GM12878 (cell line): Measurements from ENCODE around the gene GLIPR2. TPM values are rescaled to one million over a fixed set of nuclear protein-coding genes. Genes with fewer than 3 reads are reported as not detected.

ENCODE experiments used
- ATAC-seq: fragments of 200-7000 bp; cut with Tn5 transposase; 3 replicates; pipeline ENCODE4 v1.9.1; 2020; ENCODE audit warnings: mild to moderate bottlenecking, moderate library complexity
- BruUV-seq: library from RNA; stranded (reverse); fragments of 400-500 nt; replicated peaks from 2 replicates; lab custom pipeline; 2021; lab: Mats Ljungman, UMichigan
- CTCF ChIA-PET: fragments of 300-600 bp; sonication (Branson Sonifier 250); formaldehyde crosslinking; extraction: SDS; loops from one replicate; lab custom pipeline; 2021; ENCODE audit warnings: inconsistent platforms; lab: Yijun Ruan, JAX
- POLR2A ChIA-PET: fragments of 350-600 bp; formaldehyde crosslinking; extraction: SDS; loops from one replicate; lab custom pipeline; 2021; ENCODE audit warnings: inconsistent platforms; lab: Charles Lee
- RAD21 ChIA-PET: fragments of 300-600 bp; sonication (Branson Sonifier 250); formaldehyde crosslinking; loops from one replicate; lab custom pipeline; 2023; ENCODE audit warnings: antibody characterized with exemption; ENCODE audit not compliant: unreplicated experiment; lab: Charles Lee
- SMC1A ChIA-PET: fragments of 300-600 bp; sonication (Branson Sonifier 250); formaldehyde crosslinking; loops from one replicate; lab custom pipeline; 2023; ENCODE audit not compliant: unreplicated experiment, uncharacterized antibody; lab: Charles Lee
- DNase-seq: peaks from one replicate; pipeline ENCODE4 v3.0.0-alpha.2; 2011; ENCODE audit warnings: low read depth, low spot score
- FAIRE-seq: peaks from 3 replicates; lab custom pipeline; 2011; peaks lifted over from hg19 to GRCh38; lab: Jason Lieb, UNC
- H2AFZ ChIP-seq: 2 replicates; pipeline ENCODE4 v1.6.0; 2011; ENCODE audit warnings: low read depth, low read length, control low read depth; ENCODE audit not compliant: control insufficient read depth
- H3K27ac ChIP-seq: 2 replicates; pipeline ENCODE4 v1.5.1; 2011; ENCODE audit warnings: control low read depth; ENCODE audit not compliant: control insufficient read depth, insufficient read depth
- H3K27me3 ChIP-seq, 2 experiments: replicated peaks in 1 of 2; 2 replicates each; pipeline versions ENCODE4 v1.6.0 to v1.6.1; 2011; ENCODE audit warnings: low read length in 1 of 2; ENCODE audit not compliant: control insufficient read depth in 2 of 2, insufficient read depth in 2 of 2
- H3K36me3 ChIP-seq, 2 experiments: 2 replicates each; pipeline ENCODE4 v1.5.1; 2011; ENCODE audit warnings: low read length in 1 of 2; ENCODE audit not compliant: control insufficient read depth in 2 of 2, insufficient read depth in 2 of 2
- H3K4me1 ChIP-seq: 2 replicates; pipeline ENCODE4 v1.6.1; 2011; ENCODE audit warnings: mild to moderate bottlenecking, low read length, moderate library complexity, mixed read lengths; ENCODE audit not compliant: control insufficient read depth, insufficient read depth
- H3K4me2 ChIP-seq: 2 replicates; pipeline ENCODE4 v1.6.0; 2011; ENCODE audit warnings: control low read depth; ENCODE audit not compliant: control insufficient read depth, insufficient read depth
- H3K4me3 ChIP-seq: fragments of 200-600 bp; sonication (generic); 2 replicates; pipeline ENCODE4 v1.5.1; 2016
- H3K79me2 ChIP-seq: 2 replicates; pipeline ENCODE4 v1.6.0; 2011; ENCODE audit warnings: low read length; ENCODE audit not compliant: control insufficient read depth, insufficient read depth
- H3K9ac ChIP-seq: 2 replicates; pipeline ENCODE4 v1.8.0; 2011; ENCODE audit warnings: low read length, control low read depth, mixed read lengths; ENCODE audit not compliant: control insufficient read depth, insufficient read depth
- H3K9me3 ChIP-seq: replicated peaks from 3 replicates; pipeline ENCODE4 v1.5.1; 2011; ENCODE audit warnings: mild to moderate bottlenecking, low read length; ENCODE audit not compliant: control insufficient read depth, insufficient read depth
- H4K20me1 ChIP-seq: 2 replicates; pipeline ENCODE4 v1.6.0; 2011; ENCODE audit not compliant: control insufficient read depth, insufficient read depth
- LARP7 ChIP-seq: fragments of 450-650 bp; IDR thresholded peaks from 2 replicates; pipeline ENCODE4 v1.6.1; 2017; ENCODE audit warnings: mild to moderate bottlenecking
- MAX ChIP-seq: IDR thresholded peaks from 2 replicates; pipeline ENCODE4 v1.6.1; 2012; ENCODE audit warnings: low read depth, low read length, improper control_type of control experiment
- MTA2 ChIP-seq: fragments of 450-650 bp; IDR thresholded peaks from 2 replicates; pipeline ENCODE4 v1.6.1; 2016; ENCODE audit warnings: low read depth, mild to moderate bottlenecking, moderate library complexity
- NBN ChIP-seq: fragments of 450-650 bp; IDR thresholded peaks from 2 replicates; pipeline ENCODE4 v1.6.1; 2016
- NFIC ChIP-seq: IDR thresholded peaks from 2 replicates; pipeline ENCODE4 v1.6.1; 2012; ENCODE audit warnings: low read depth, mild to moderate bottlenecking, inconsistent platforms, low read length, moderate library complexity
- NKRF ChIP-seq: fragments of 450-650 bp; conservative IDR thresholded peaks from 2 replicates; pipeline ENCODE4 v1.6.1; 2017; ENCODE audit warnings: mild to moderate bottlenecking, moderate library complexity
- PML ChIP-seq: IDR thresholded peaks from 2 replicates; pipeline ENCODE4 v1.6.1; 2012; ENCODE audit warnings: low read length, inconsistent platforms
- RELA ChIP-seq: fragments of 450-650 bp; IDR thresholded peaks from 2 replicates; pipeline ENCODE4 v1.8.0; 2014; ENCODE audit warnings: borderline replicate concordance; ENCODE audit not compliant: partially characterized antibody
- SMAD1 ChIP-seq: fragments of 450-650 bp; IDR thresholded peaks from 2 replicates; pipeline ENCODE4 v1.6.1; 2018; ENCODE audit warnings: mild to moderate bottlenecking, low read depth; ENCODE audit not compliant: partially characterized antibody
- SP1 ChIP-seq: IDR thresholded peaks from one replicate; pipeline ENCODE4 v1.6.1; 2011; ENCODE audit warnings: low read depth, low read length
- SPI1 ChIP-seq: IDR thresholded peaks from 2 replicates; pipeline ENCODE4 v1.6.1; 2011; ENCODE audit warnings: low read depth, mild to moderate bottlenecking, low read length, moderate library complexity, borderline replicate concordance; ENCODE audit not compliant: insufficient read depth
- STAT3 ChIP-seq: IDR thresholded peaks from 2 replicates; pipeline ENCODE4 v1.6.1; 2011; ENCODE audit warnings: low read depth, low read length, improper control_type of control experiment
- USF2 ChIP-seq: IDR thresholded peaks from 2 replicates; pipeline ENCODE4 v1.6.1; 2011; ENCODE audit warnings: low read depth, low read length, improper control_type of control experiment, borderline replicate concordance
- ZNF622 ChIP-seq: fragments of 450-650 bp; IDR thresholded peaks from 2 replicates; pipeline ENCODE4 v1.6.1; 2017; ENCODE audit warnings: mild to moderate bottlenecking, inconsistent platforms
- ZNF687 ChIP-seq: fragments of 450-650 bp; IDR thresholded peaks from 2 replicates; pipeline ENCODE4 v1.6.1; 2017; ENCODE audit warnings: mild to moderate bottlenecking, moderate library complexity
- WGBS: methylation state at CpG from one replicate; pipeline ENCODE4 v1.1.6; 2016; ENCODE audit warnings: low lambda C conversion rate; ENCODE audit not compliant: insufficient replicate concordance, insufficient coverage; ENCODE audit errors: missing lambda C conversion rate; 5-methylcytosine and 5-hydroxymethylcytosine counted together
- in situ Hi-C: fragments of 300-500 bp; cut with MboI; formaldehyde crosslinking; loops from 9 replicates; pipeline ENCODE4 v1.14.3; 2018; ENCODE audit warnings: mixed read lengths
- intact Hi-C: fragments of 100-400 bp; cut with micrococcal nuclease; formaldehyde crosslinking; loops from one replicate; pipeline ENCODE4 v1.14.2; 2022; ENCODE audit not compliant: unreplicated experiment
- polyA plus RNA-seq, 11 experiments: library from polyadenylated mRNA; depleted of rRNA in 4 of 11; unstranded in 6 of 11; stranded (reverse) in 5 of 11; fragments of >200 nt; fragmentation: Nextera tagmentation in 4 of 11; fragmentation: Illumina TruSeq in 1 of 11; extraction: Ambion mirVana in 4 of 11; extraction: Trizol in 1 of 11; gene quantifications; 1 replicate in 1 of 11; 2 replicates in 10 of 11; pipeline versions ENCODE4 v1.2.1 to v1.2.3, GENCODE V29; 2011 to 2016; ENCODE audit warnings: inconsistent platforms in 2 of 11, missing spikeins in 2 of 11, low read depth in 1 of 11
- total RNA-seq, 4 experiments: library from RNA; depleted of rRNA in 3 of 4; stranded (reverse); fragments of >200 nt in 3 of 4; fragmentation: Illumina TruSeq in 1 of 4; extraction: Trizol in 1 of 4; gene quantifications; 2 replicates each; pipeline versions ENCODE4 v1.2.1 to v1.2.3, GENCODE V29; 2013 to 2021

GLIPR2 gene
- total and polyA plus RNA-seq, 10 of the 15 experiments (the other 5 are each of a cell fraction or from before 2014, with no cell fraction given), result 0.41 to 3.5 (median 2.2) TPM

GRCh38 chr9:36190388-36191289, 54.1 kb downstream of the GLIPR2 start, which contains the start of gene CLTA:
TSS of gene CLTA (plus strand) at chr9:36190921. CDS start at chr9:36191057, 136 bp downstream.
- Histone ChIP-seq H3K9me3 (no peaks in the 10 kb centered on the region), H3K4me2 (peak within 1 kb of the TSS; percentile 87), H3K79me2 (peaks cover 47% of the 10 kb centered on the region), H3K4me3 (peak within 1 kb of the TSS; percentile 86), H3K4me1 (peaks cover 13% of the 10 kb centered on the region), H3K27me3 (no peaks in the 10 kb centered on the region), H4K20me1 (peaks cover 8% of the 10 kb centered on the region; the same call in 1 of the 2 replicates), H3K36me3 (peaks cover 0 to 11% of the 10 kb centered on the region in 2 experiments; a peak in 2 of 4 replicates), H3K27ac (peak within 1 kb of the TSS; percentile 88), H3K9ac (peak within 1 kb of the TSS; percentile 96), H2AFZ (peak within 1 kb of the TSS; percentile 99)
- ATAC-seq (peak; percentile 98), FAIRE-seq (peak; percentile 97), DNase-seq (peak; percentile 97)
- ChIA-PET SMC1A (interaction anchor here (1.0 to 3.1 kb wide), 4 partner anchors 23 to 139 kb away, joined by 3 to 17 read pairs (median 5); partner anchors contain the start of gene GNE), RAD21 (interaction anchor here (0.6 to 2.9 kb wide), 12 partner anchors 17 to 212 kb away, joined by 3 to 21 read pairs (median 4); partner anchors contain the start of genes GNE and RNF38), CTCF (interaction anchor here (0.5 to 3.8 kb wide), 26 partner anchors 10 to 494 kb away, joined by 3 to 40 read pairs (median 4); partner anchors contain the start of gene SPAG8), POLR2A (interaction anchor here (0.6 to 1.6 kb wide), 5 partner anchors 12 to 393 kb away, joined by 4 to 9 read pairs (median 6); partner anchors contain the start of gene GNE)
- in situ Hi-C loops (no loop called here), intact Hi-C loops (loop anchor here (1.0 to 5.0 kb wide), 3 partner anchors 67 to 137 kb away; partner anchors contain the start of gene GNE)
- BruUV-seq, result no TSS peak
- WGBS, result 1% methylated on average over 61 of the region's 68 CpGs
- TF ChIP-seq USF2 (peak; percentile 52), NKRF (peak; percentile 91), ZNF622 (no peak), SPI1 (peak; percentile 59), SMAD1 (no peak), NBN (peak; percentile 89), NFIC (no peak), MAX (peak; percentile 71), SP1 (peak; percentile 82), LARP7 (peak; percentile 71), PML (peak; percentile 97), RELA (peak; percentile 39), ZNF687 (peak; percentile 39), STAT3 (no peak), MTA2 (no peak)
